Measurements from ENCODE around the gene CIITA.

Gene CIITA

GRCh38 chr16:10954903-10955302 is 77.9 kb downstream of the CIITA start:
- no peak overlapping the region for H3K4me3 ChIP-seq (ENCODE audit: low read depth, low read length)
- TF ChIP-seq CTCF (IDR thresholded peaks at IDR 0.05; ENCODE audit: insufficient read depth, low read length, missing control alignments) = no peak
- POLR2A ChIA-PET = no interaction called here
- DNase-seq (ENCODE audit: low read depth, low spot score) = no peak
- CTCF ChIA-PET = interaction anchor here (0.6 to 14.5 kb wide), 25 partner anchors 10 to 759 kb away, joined by 3 to 215 read pairs (median 4); partner anchors contain the start of genes CLEC16A and SOCS1

GRCh38 chr16:10957771-10958482 is 80.9 kb downstream of the CIITA start:
- CTCF ChIA-PET = interaction anchor here (1.1 to 20.1 kb wide), 5 partner anchors 9 to 449 kb away, joined by 3 to 492 read pairs (median 12); partner anchors contain the start of gene SOCS1
- no peak for DNase-seq (ENCODE audit: low read depth, low spot score)
- H3K4me3 ChIP-seq (ENCODE audit: low read depth, low read length) = no peak overlapping the region
- TF ChIP-seq CTCF (IDR thresholded peaks at IDR 0.05; ENCODE audit: insufficient read depth, low read length, missing control alignments) = no peak
- POLR2A ChIA-PET = interaction anchor here (0.7 to 1.6 kb wide), 2 partner anchors 105 to 298 kb away, joined by 5 to 7 read pairs; partner anchors contain the start of gene SOCS1

- ChIA-PET POLR2A (interaction anchor here (1.6 kb wide), 1 partner anchor 297 kb away, joined by 5 read pairs; the partner anchor contains the start of gene SOCS1), CTCF (interaction anchor here (1.2 to 20.1 kb wide), 8 partner anchors 8 to 756 kb away, joined by 3 to 492 read pairs (median 24); partner anchors contain the start of genes CLEC16A and SOCS1)
- H3K4me3 ChIP-seq (ENCODE audit: low read depth, low read length) = no peak overlapping the region
- TF ChIP-seq CTCF (IDR thresholded peaks at IDR 0.05; ENCODE audit: insufficient read depth, low read length, missing control alignments) = no peak
- no peak for DNase-seq (ENCODE audit: low read depth, low spot score)
These were observed 82.2 kb downstream of the CIITA start for GRCh38 chr16:10959161-10959560.

GRCh38 chr16:10961231-10961630 is 84.2 kb downstream of the CIITA start:
- peak; percentile 72 for DNase-seq (ENCODE audit: low read depth, low spot score)
- no peak for TF ChIP-seq CTCF (IDR thresholded peaks at IDR 0.05; ENCODE audit: insufficient read depth, low read length, missing control alignments)
- ChIA-PET CTCF (interaction anchor here (0.6 to 20.1 kb wide), 10 partner anchors 10 to 835 kb away, joined by 3 to 492 read pairs (median 32); partner anchors contain the start of genes CLEC16A and SOCS1), POLR2A (interaction anchor here (4.9 kb wide), 1 partner anchor 294 kb away, joined by 42 read pairs; the partner anchor contains the start of gene SOCS1)
- no peak overlapping the region for H3K4me3 ChIP-seq (ENCODE audit: low read depth, low read length)

- TF ChIP-seq CTCF (IDR thresholded peaks at IDR 0.05; ENCODE audit: insufficient read depth, low read length, missing control alignments) = peak; percentile 95
- H3K4me3 ChIP-seq (ENCODE audit: low read depth, low read length) = no peak overlapping the region
- ChIA-PET POLR2A (interaction anchor here (0.6 to 4.9 kb wide), 2 partner anchors 287 to 291 kb away, joined by 3 to 42 read pairs; partner anchors contain the start of gene SOCS1), CTCF (interaction anchor here (0.6 to 20.1 kb wide), 78 partner anchors 8 to 849 kb away, joined by 3 to 492 read pairs (median 4); partner anchors contain the start of genes CLEC16A, SOCS1 and TNP2)
- DNase-seq (ENCODE audit: low read depth, low spot score) = no peak
These were observed 87.3 kb downstream of the CIITA start for GRCh38 chr16:10964039-10964890.
